NCI-H345 treated with DMSO at 0.1 percent for 48 hours (cell line): ENCODE measurements around the gene GTF2H2C_2.
"Not testable (repeated sequence)": the region's sequence is repeated elsewhere in the genome, so short reads cannot be mapped to it uniquely, and the experiment has no call there.

Experiments used
- DNase-seq: peaks from one replicate; lab custom pipeline; 2025; ENCODE audit not compliant: unreplicated experiment; lab: John Stamatoyannopoulos, UW

Gene GTF2H2C_2

GRCh38 chr5:70415117-70415516 is at the start of gene GTF2H2C_2:
Gene GTF2H2C_2, plus strand, starts transcription at chr5:70415368.
- DNase-seq, result not testable (repeated sequence)

GRCh38 chr5:70400984-70401686 is 14.0 kb upstream of the GTF2H2C_2 start:
- not testable (repeated sequence) for DNase-seq

- DNase-seq, result not testable (repeated sequence)
Observed at GRCh38 chr5:70421322-70421721, 6.2 kb downstream of the GTF2H2C_2 start.

GRCh38 chr5:70423215-70423614 is 8.0 kb downstream of the GTF2H2C_2 start:
- not testable (repeated sequence) for DNase-seq

GRCh38 chr5:70438518-70438917 is 23.4 kb downstream of the GTF2H2C_2 start:
- DNase-seq, result not testable (repeated sequence)

GRCh38 chr5:70449565-70449964 is 34.4 kb downstream of the GTF2H2C_2 start:
- not testable (repeated sequence) for DNase-seq

- DNase-seq, result not testable (repeated sequence)
Observed at GRCh38 chr5:70451249-70451984, 36.2 kb downstream of the GTF2H2C_2 start.

- not testable (repeated sequence) for DNase-seq
Observed at GRCh38 chr5:70457093-70457492, 41.9 kb downstream of the GTF2H2C_2 start.

GRCh38 chr5:70459188-70459587 is 44.0 kb downstream of the GTF2H2C_2 start:
- DNase-seq, result not testable (repeated sequence)

GRCh38 chr5:70461984-70462383 is 46.8 kb downstream of the GTF2H2C_2 start:
- not testable (repeated sequence) for DNase-seq

- DNase-seq, result not testable (repeated sequence)
Observed at GRCh38 chr5:70464019-70464637, 49.0 kb downstream of the GTF2H2C_2 start.

GRCh38 chr5:70469926-70470509 is 54.9 kb downstream of the GTF2H2C_2 start:
- not testable (repeated sequence) for DNase-seq
